GM12878 (cell line): ENCODE results near the gene GMDS. TPM values are rescaled to one million over a fixed set of nuclear protein-coding genes. Genes with fewer than 3 reads are reported as not detected.

Experiments used
- ATAC-seq: fragments of 200-7000 bp; cut with Tn5 transposase; 3 replicates; pipeline ENCODE4 v1.9.1; 2020; ENCODE audit warnings: mild to moderate bottlenecking, moderate library complexity
- BruUV-seq: library from RNA; stranded (reverse); fragments of 400-500 nt; replicated peaks from 2 replicates; lab custom pipeline; 2021; lab: Mats Ljungman, UMichigan
- CTCF ChIA-PET: fragments of 300-600 bp; sonication (Branson Sonifier 250); formaldehyde crosslinking; extraction: SDS; loops from one replicate; lab custom pipeline; 2021; ENCODE audit warnings: inconsistent platforms; lab: Yijun Ruan, JAX
- POLR2A ChIA-PET: fragments of 350-600 bp; formaldehyde crosslinking; extraction: SDS; loops from one replicate; lab custom pipeline; 2021; ENCODE audit warnings: inconsistent platforms; lab: Charles Lee
- RAD21 ChIA-PET: fragments of 300-600 bp; sonication (Branson Sonifier 250); formaldehyde crosslinking; loops from one replicate; lab custom pipeline; 2023; ENCODE audit warnings: antibody characterized with exemption; ENCODE audit not compliant: unreplicated experiment; lab: Charles Lee
- SMC1A ChIA-PET: fragments of 300-600 bp; sonication (Branson Sonifier 250); formaldehyde crosslinking; loops from one replicate; lab custom pipeline; 2023; ENCODE audit not compliant: unreplicated experiment, uncharacterized antibody; lab: Charles Lee
- DNase-seq: peaks from one replicate; pipeline ENCODE4 v3.0.0-alpha.2; 2011; ENCODE audit warnings: low read depth, low spot score
- FAIRE-seq: peaks from 3 replicates; lab custom pipeline; 2011; peaks lifted over from hg19 to GRCh38; lab: Jason Lieb, UNC
- H2AFZ ChIP-seq: 2 replicates; pipeline ENCODE4 v1.6.0; 2011; ENCODE audit warnings: low read depth, low read length, control low read depth; ENCODE audit not compliant: control insufficient read depth
- H3K27ac ChIP-seq: 2 replicates; pipeline ENCODE4 v1.5.1; 2011; ENCODE audit warnings: control low read depth; ENCODE audit not compliant: control insufficient read depth, insufficient read depth
- H3K27me3 ChIP-seq, 2 experiments: replicated peaks in 1 of 2; 2 replicates each; pipeline versions ENCODE4 v1.6.0 to v1.6.1; 2011; ENCODE audit warnings: low read length in 1 of 2; ENCODE audit not compliant: control insufficient read depth in 2 of 2, insufficient read depth in 2 of 2
- H3K36me3 ChIP-seq, 2 experiments: 2 replicates each; pipeline ENCODE4 v1.5.1; 2011; ENCODE audit warnings: low read length in 1 of 2; ENCODE audit not compliant: control insufficient read depth in 2 of 2, insufficient read depth in 2 of 2
- H3K4me1 ChIP-seq: 2 replicates; pipeline ENCODE4 v1.6.1; 2011; ENCODE audit warnings: mild to moderate bottlenecking, low read length, moderate library complexity, mixed read lengths; ENCODE audit not compliant: control insufficient read depth, insufficient read depth
- H3K4me2 ChIP-seq: 2 replicates; pipeline ENCODE4 v1.6.0; 2011; ENCODE audit warnings: control low read depth; ENCODE audit not compliant: control insufficient read depth, insufficient read depth
- H3K4me3 ChIP-seq: fragments of 200-600 bp; sonication (generic); 2 replicates; pipeline ENCODE4 v1.5.1; 2016
- H3K79me2 ChIP-seq: 2 replicates; pipeline ENCODE4 v1.6.0; 2011; ENCODE audit warnings: low read length; ENCODE audit not compliant: control insufficient read depth, insufficient read depth
- H3K9ac ChIP-seq: 2 replicates; pipeline ENCODE4 v1.8.0; 2011; ENCODE audit warnings: low read length, control low read depth, mixed read lengths; ENCODE audit not compliant: control insufficient read depth, insufficient read depth
- H3K9me3 ChIP-seq: replicated peaks from 3 replicates; pipeline ENCODE4 v1.5.1; 2011; ENCODE audit warnings: mild to moderate bottlenecking, low read length; ENCODE audit not compliant: control insufficient read depth, insufficient read depth
- H4K20me1 ChIP-seq: 2 replicates; pipeline ENCODE4 v1.6.0; 2011; ENCODE audit not compliant: control insufficient read depth, insufficient read depth
- ELK1 ChIP-seq: IDR thresholded peaks from 2 replicates; pipeline ENCODE4 v1.6.1; 2012; ENCODE audit warnings: low read depth, low read length, improper control_type of control experiment
- HDAC6 ChIP-seq: fragments of 200-600 bp; sonication (generic); IDR thresholded peaks from one replicate; pipeline ENCODE4 v1.8.0; 2017; ENCODE audit warnings: antibody characterized with exemption; ENCODE audit not compliant: unreplicated experiment
- POLR2AphosphoS2 ChIP-seq: IDR thresholded peaks from 2 replicates; pipeline ENCODE4 v1.6.1; 2011; ENCODE audit warnings: low read depth, mild to moderate bottlenecking, low read length, improper control_type of control experiment, moderate library complexity
- SP1 ChIP-seq: IDR thresholded peaks from one replicate; pipeline ENCODE4 v1.6.1; 2011; ENCODE audit warnings: low read depth, low read length
- ZBED1 ChIP-seq: IDR thresholded peaks from 2 replicates; pipeline ENCODE4 v1.6.1; 2016; ENCODE audit warnings: borderline replicate concordance
- ZBTB11 ChIP-seq: fragments of 450-650 bp; formaldehyde crosslinking; IDR thresholded peaks from 2 replicates; pipeline ENCODE4 v1.5.0; 2022; ENCODE audit warnings: mild to moderate bottlenecking, missing genetic modification characterization
- WGBS: methylation state at CpG from one replicate; pipeline ENCODE4 v1.1.6; 2016; ENCODE audit warnings: low lambda C conversion rate; ENCODE audit not compliant: insufficient replicate concordance, insufficient coverage; ENCODE audit errors: missing lambda C conversion rate; 5-methylcytosine and 5-hydroxymethylcytosine counted together
- in situ Hi-C: fragments of 300-500 bp; cut with MboI; formaldehyde crosslinking; loops from 9 replicates; pipeline ENCODE4 v1.14.3; 2018; ENCODE audit warnings: mixed read lengths
- intact Hi-C: fragments of 100-400 bp; cut with micrococcal nuclease; formaldehyde crosslinking; loops from one replicate; pipeline ENCODE4 v1.14.2; 2022; ENCODE audit not compliant: unreplicated experiment
- polyA plus RNA-seq, 11 experiments: library from polyadenylated mRNA; depleted of rRNA in 4 of 11; unstranded in 6 of 11; stranded (reverse) in 5 of 11; fragments of >200 nt; fragmentation: Nextera tagmentation in 4 of 11; fragmentation: Illumina TruSeq in 1 of 11; extraction: Ambion mirVana in 4 of 11; extraction: Trizol in 1 of 11; gene quantifications; 1 replicate in 1 of 11; 2 replicates in 10 of 11; pipeline versions ENCODE4 v1.2.1 to v1.2.3, GENCODE V29; 2011 to 2016; ENCODE audit warnings: inconsistent platforms in 2 of 11, missing spikeins in 2 of 11, low read depth in 1 of 11
- total RNA-seq, 4 experiments: library from RNA; depleted of rRNA in 3 of 4; stranded (reverse); fragments of >200 nt in 3 of 4; fragmentation: Illumina TruSeq in 1 of 4; extraction: Trizol in 1 of 4; gene quantifications; 2 replicates each; pipeline versions ENCODE4 v1.2.1 to v1.2.3, GENCODE V29; 2013 to 2021
- TF ChIP-seq, protein P1 (sequence below): IDR thresholded peaks from 2 replicates; pipeline ENCODE4 v1.6.1; 2011; ENCODE audit warnings: mild to moderate bottlenecking, low read depth, low read length, moderate library complexity; ENCODE audit not compliant: insufficient replicate concordance
- TF ChIP-seq, protein P2 (sequence below): fragments of 450-650 bp; IDR thresholded peaks from 2 replicates; pipeline ENCODE4 v1.6.1; 2017; ENCODE audit warnings: low read depth, mild to moderate bottlenecking, moderate library complexity

The GMDS gene
- total and polyA plus RNA-seq, 10 of the 15 experiments (the other 5 are each of a cell fraction or from before 2014, with no cell fraction given), result 0.61 to 53.8 (median 29.3) TPM

DNA sequence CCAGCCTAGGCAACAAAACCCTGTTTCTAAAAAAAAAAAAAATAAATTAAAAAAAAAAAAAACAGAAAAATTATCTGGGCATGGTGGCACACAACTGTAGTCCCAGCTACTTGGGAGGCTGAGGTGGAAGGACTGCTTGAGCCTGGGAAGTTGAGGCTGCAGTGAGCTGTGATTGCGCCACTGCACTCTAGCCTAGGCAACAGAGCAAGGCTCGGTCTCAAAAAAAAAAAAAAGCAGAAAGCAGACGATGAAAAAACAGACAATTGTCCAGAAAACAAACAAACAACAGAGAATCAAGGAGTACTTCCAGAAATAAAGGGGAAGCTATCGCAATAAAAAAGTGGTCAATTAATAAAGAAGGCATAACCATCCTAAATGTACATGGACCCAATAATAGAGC, 229.4 kb downstream of the GMDS start (continued):
- TF ChIP-seq, protein P1, sequence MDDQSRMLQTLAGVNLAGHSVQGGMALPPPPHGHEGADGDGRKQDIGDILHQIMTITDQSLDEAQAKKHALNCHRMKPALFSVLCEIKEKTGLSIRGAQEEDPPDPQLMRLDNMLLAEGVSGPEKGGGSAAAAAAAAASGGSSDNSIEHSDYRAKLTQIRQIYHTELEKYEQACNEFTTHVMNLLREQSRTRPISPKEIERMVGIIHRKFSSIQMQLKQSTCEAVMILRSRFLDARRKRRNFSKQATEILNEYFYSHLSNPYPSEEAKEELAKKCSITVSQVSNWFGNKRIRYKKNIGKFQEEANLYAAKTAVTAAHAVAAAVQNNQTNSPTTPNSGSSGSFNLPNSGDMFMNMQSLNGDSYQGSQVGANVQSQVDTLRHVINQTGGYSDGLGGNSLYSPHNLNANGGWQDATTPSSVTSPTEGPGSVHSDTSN, result no peak
- TF ChIP-seq HDAC6 (no peak), POLR2AphosphoS2 (no peak), ZBTB11 (no peak), ZBED1 (no peak)

GRCh38 chr6:2008383-2008976, 236.9 kb downstream of the GMDS start:
- no TSS peak for BruUV-seq
- CTCF ChIA-PET, result no interaction called here
- no peaks in the 10 kb centered on the region; the same call in 2 of the 3 replicates for H3K9me3 ChIP-seq
- SMC1A ChIA-PET, result interaction anchor here (0.9 kb wide), 1 partner anchor 17 kb away, joined by 3 read pairs; no protein-coding TSS in a partner anchor
- no peaks in the 10 kb centered on the region for H3K27me3 ChIP-seq
- H4K20me1 ChIP-seq, result no peaks in the 10 kb centered on the region
- TF ChIP-seq, protein P2, sequence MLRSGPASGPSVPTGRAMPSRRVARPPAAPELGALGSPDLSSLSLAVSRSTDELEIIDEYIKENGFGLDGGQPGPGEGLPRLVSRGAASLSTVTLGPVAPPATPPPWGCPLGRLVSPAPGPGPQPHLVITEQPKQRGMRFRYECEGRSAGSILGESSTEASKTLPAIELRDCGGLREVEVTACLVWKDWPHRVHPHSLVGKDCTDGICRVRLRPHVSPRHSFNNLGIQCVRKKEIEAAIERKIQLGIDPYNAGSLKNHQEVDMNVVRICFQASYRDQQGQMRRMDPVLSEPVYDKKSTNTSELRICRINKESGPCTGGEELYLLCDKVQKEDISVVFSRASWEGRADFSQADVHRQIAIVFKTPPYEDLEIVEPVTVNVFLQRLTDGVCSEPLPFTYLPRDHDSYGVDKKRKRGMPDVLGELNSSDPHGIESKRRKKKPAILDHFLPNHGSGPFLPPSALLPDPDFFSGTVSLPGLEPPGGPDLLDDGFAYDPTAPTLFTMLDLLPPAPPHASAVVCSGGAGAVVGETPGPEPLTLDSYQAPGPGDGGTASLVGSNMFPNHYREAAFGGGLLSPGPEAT, result no peak
- TF ChIP-seq ELK1 (no peak), SP1 (no peak)
- no peak overlapping the region for H3K27ac ChIP-seq
- no peaks in the 10 kb centered on the region for H3K79me2 ChIP-seq
- no peak overlapping the region for H2AFZ ChIP-seq
- no peak for FAIRE-seq
- RAD21 ChIA-PET, result no interaction called here
- H3K36me3 ChIP-seq, result no peaks in the 10 kb centered on the region
- POLR2A ChIA-PET, result no interaction called here
- no peak overlapping the region for H3K4me2 ChIP-seq
- no peak for ATAC-seq
- DNase-seq, result no peak
- H3K4me3 ChIP-seq, result no peak overlapping the region
- no peaks in the 10 kb centered on the region; the same call in 1 of the 2 replicates for H3K4me1 ChIP-seq
- H3K9ac ChIP-seq, result no peak overlapping the region
- WGBS, result 93% methylated on average over 2 of the region's 2 CpGs
- intact Hi-C loops, result no loop called here
- in situ Hi-C loops, result no loop called here
